GM20431 (cell line): ENCODE measurements around the gene NFYB.

Experiments used
- in situ Hi-C: fragments of 300-500 bp; cut with MseI, MboI; formaldehyde crosslinking; loops from one replicate; pipeline ENCODE4 v1.15.0; 2020; ENCODE audit warnings: low sequenced_read_pairs; ENCODE audit not compliant: unreplicated experiment

Gene NFYB

GRCh38 chr12:104130760-104131159 is 7.2 kb downstream of the NFYB start:
- in situ Hi-C loops = no loop called here

DNA sequence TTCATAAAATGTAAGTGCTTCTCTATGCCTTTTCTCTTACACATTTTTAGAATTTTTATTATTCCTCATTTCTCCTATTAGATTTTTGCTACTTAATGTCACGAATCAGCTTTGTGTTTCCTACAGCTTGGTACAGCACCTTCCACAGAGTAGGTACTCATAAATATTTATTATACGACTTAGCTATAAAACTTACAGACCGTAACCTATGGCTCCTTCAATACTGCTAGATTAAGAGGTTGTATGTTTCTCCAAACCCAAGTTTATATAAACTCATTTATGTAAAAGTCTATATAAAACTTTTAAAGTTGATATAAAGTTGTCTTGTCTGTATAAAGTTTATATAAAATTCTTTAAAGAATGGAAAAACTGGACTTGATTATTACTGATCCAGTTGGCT is 11.5 kb downstream of the NFYB start:
- in situ Hi-C loops = no loop called here

GRCh38 chr12:104122298-104122697 is 15.7 kb downstream of the NFYB start:
- in situ Hi-C loops = loop anchor here (25.0 kb wide), 1 partner anchor 235 kb away; no protein-coding TSS in a partner anchor

GRCh38 chr12:104121001-104121400 is 17.0 kb downstream of the NFYB start:
- in situ Hi-C loops = loop anchor here (25.0 kb wide), 1 partner anchor 234 kb away; no protein-coding TSS in a partner anchor

- in situ Hi-C loops = loop anchor here (25.0 kb wide), 1 partner anchor 228 kb away; no protein-coding TSS in a partner anchor
Observed at GRCh38 chr12:104115587-104115975, 22.4 kb downstream of the NFYB start.

DNA sequence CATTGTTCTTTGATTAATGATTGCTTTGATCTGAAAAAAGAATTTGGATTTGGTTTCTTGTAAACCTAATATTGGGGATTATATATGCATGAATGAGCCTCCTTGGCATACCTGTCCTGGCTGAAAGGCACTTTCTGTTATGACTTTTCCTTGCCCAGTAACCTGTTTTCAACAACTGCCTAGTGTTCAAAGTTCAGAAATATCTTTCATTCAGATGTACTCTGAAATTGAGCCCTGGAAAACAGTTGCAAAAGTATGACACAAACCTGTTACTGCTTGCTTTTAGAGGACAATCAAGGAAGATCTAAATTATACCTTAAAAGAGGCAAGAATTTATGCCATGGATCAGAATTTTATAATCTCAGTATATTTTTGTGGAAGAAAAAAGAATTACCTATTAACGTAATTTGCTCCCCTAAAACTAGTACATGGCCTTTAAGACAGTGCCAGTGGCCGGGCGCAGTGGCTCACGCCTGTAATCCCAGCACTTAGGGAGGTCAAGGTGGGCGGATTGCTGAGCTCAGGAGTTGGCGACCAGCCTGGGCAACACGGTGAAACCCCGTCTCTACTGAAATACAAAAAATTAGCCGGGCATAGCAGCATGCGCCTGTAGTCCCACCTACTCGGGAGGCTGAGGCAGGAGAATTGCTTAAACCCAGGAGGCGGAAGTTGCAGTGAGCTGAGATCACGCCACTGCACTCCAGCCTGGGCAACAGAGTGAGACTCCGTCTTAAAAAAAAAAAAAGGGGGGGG is 23.0 kb downstream of the NFYB start:
- in situ Hi-C loops = loop anchor here (25.0 kb wide), 1 partner anchor 228 kb away; no protein-coding TSS in a partner anchor

DNA sequence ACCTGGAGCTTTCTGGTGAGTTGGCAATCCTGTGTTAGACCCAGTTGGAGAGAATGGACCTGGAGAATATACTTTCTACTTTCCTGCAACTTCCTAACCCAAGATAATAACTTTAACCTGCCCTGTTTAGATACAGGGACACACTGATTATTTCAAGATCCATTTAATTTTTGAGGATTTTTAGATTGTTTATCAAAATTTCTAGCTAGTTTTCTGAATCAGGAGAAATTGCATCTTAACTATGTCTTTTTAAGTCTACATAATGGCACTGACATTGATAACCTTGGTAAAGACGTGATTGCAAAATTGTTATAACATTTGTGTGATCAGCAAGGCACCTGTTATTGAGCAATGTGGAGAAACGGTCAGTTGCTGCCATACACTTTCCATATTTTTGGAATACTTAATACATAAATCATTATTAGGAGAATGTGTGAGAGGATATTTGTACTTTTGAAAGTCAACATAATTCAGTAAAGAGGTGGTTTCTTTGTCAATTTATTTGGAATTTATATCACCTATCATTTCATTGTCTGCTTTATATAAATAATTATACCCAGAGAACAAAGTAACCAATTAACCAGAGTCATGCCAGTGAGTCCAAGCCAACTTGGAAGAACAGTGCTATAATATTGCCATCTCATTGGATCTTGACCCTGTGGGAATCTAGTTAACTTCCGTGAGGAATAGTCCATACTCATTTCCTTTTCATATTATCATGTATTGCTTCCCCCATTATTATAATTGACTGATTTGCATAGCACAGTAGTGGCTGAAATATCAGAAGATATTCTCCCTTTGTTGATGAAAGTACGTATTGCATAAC is 28.4 kb downstream of the NFYB start:
- in situ Hi-C loops = loop anchor here (25.0 kb wide), 1 partner anchor 222 kb away; no protein-coding TSS in a partner anchor

DNA sequence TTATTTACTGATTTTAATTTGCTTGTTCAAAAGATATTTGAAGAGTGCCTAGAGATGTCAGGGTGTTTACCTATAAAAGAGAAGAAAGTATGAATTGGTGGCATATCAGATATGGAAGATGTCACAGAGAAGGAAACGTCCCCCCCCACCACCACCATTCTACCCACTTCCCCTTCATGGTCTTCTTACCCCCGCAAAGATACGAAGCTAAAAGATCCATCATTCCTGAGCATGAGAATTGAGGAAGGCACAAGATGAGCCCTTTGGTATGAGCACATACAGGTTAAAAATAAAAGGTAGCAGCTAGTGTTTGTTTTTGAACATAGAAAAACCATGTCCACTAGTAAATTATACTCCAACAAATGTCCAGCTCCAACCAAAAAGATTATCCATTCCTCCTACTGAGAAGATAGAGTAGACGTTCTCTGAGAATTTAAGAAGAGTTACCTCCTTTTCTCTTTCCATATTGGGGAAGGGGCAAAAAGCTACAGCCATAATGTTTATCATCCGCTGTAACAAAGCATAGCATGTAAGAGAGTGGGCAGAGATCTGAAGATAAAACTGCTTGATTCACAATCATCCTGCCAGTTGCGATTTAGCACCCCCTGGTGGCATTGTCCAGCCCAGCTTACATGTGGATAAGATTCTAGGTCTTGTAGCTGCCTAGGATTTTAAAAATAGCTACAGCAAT is 29.1 kb downstream of the NFYB start:
- in situ Hi-C loops = loop anchor here (25.0 kb wide), 1 partner anchor 222 kb away; no protein-coding TSS in a partner anchor

- in situ Hi-C loops = loop anchor here (25.0 kb wide), 1 partner anchor 220 kb away; no protein-coding TSS in a partner anchor
Observed at GRCh38 chr12:104106965-104107364, 31.0 kb downstream of the NFYB start.

DNA sequence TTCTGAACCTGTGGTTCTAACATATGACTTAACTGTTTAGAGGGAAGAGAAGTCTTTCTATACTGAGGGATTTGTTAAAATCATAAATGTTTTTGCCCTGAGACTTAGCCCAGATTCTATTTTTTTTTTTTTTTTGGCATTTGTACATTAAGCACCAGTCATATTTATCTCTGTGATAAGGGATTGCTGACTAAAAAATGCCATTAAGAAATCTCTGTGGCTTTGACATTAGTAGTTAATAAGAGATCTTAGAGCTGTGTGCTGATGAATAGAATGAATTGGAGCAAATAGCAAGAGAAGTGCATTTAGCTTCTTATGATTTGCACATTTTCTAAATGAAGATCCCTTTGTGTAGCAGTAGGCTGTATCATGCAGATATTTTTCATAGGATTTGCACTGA is 32.5 kb downstream of the NFYB start:
- in situ Hi-C loops = loop anchor here (25.0 kb wide), 1 partner anchor 218 kb away; no protein-coding TSS in a partner anchor

DNA sequence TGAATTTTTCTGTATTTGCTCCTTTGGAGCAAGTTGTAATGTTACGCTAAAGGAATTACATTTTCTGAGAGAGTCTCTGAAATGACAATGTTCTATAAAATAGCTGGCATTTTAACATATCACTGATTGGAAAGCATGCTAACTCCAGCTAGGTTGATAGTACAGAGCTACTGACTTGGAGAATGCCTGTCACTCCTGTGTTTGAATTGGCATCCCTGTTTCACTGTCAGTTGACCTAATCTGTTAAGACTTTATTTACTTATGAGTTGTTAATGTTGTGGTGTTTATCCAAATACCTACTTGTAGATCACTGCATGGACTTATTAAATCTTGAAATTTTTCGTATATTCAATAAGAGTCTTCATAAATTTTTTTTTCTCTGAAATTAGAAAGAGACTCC is 40.1 kb downstream of the NFYB start:
- in situ Hi-C loops = no loop called here

- in situ Hi-C loops = no loop called here
Observed at GRCh38 chr12:104095289-104095688, 42.7 kb downstream of the NFYB start.

- in situ Hi-C loops = no loop called here
Observed at GRCh38 chr12:104094284-104094683, 43.7 kb downstream of the NFYB start.

DNA sequence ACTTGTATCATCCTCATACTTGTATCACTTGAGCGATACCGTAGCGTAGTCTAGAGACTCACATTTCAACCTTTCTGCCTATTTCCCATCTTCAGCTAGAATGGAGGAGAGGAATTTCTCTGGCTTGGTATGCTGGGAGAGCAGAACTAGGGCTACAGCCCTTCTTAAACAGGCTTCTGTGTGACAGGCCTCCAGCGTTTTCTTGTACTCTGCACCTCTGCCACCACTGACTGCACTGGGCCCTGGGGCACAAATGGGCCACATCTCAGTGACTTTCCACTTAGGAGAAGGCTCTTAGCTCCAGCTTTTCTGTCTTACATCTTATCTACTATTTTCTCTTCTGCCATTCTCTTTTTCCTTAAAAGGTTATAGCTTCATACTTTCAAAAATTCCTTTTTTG is 46.9 kb downstream of the NFYB start:
- in situ Hi-C loops = no loop called here

GRCh38 chr12:104090685-104091084 is 47.3 kb downstream of the NFYB start:
- in situ Hi-C loops = no loop called here

- in situ Hi-C loops = no loop called here
Observed at GRCh38 chr12:104083769-104084475, 54.1 kb downstream of the NFYB start.

DNA sequence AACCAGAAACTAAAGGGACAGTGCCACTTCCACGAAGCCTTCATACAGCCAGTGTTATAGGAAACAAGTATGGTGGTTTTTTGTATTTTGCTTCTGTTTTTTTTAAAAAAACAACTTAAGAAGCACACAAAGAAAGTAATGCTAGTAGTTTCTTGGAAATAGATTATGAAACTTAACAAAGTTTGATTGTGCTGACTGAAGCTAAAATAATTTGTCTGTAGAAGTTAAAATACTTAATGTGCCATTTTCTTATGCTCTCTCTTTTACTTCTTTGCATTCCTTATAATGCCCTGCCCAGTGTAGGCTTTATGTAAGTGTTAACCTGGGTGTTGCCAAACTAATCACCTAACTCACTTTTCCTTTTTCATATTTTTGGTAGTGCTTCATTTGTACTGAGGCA is 57.2 kb downstream of the NFYB start:
- in situ Hi-C loops = no loop called here

DNA sequence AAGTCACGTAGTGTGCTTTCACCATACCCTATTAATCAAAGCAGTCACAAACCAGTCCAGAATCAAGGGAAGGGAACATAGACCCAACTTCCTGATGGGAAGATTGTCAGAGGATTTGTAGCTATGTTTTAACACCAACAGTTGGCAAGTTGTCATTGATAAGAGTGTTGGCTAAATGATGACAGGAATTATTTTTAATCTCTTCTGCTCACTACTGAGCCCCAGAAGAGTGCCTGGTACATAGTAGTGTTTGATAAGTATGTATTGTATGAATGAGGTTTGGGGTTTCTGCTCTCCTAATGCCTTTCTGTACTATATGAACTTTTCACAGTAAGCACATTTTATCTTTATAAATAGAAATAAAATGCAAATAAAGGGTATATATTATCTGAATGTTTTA is 59.0 kb downstream of the NFYB start:
- in situ Hi-C loops = no loop called here

GRCh38 chr12:104073699-104074098 is 64.3 kb downstream of the NFYB start:
- in situ Hi-C loops = no loop called here

DNA sequence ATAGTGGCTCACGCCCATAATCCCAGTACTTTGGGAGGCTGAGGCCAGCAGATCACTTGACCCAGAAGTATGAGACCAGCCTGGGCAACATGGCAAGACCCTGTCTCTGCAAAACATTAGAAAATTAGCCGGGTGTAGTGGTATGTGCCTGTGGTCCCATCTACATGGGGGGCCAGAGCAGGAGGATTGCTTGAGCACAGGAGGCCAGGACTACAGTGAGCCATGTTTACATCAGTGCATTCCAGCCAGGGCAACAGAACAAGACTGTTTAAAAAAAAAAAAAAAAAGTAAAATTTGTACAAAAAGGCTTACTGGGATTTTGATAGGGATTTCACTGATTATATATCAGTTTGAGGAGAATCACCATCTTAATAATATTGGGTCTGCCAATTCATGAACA is 65.9 kb downstream of the NFYB start:
- in situ Hi-C loops = no loop called here
